Body of pancreas (tissue), 4 donors: Measurements from ENCODE around the gene SERPINI1. TPM values are rescaled to one million over a fixed set of nuclear protein-coding genes. Genes with fewer than 3 reads are reported as not detected.

Source experiments
- ATAC-seq: fragments of 150-250 bp; one replicate; pipeline ENCODE4 v1.9.1; 2016
- DNase-seq, 4 donors: peaks; one replicate each; pipeline ENCODE4 v3.0.0-alpha.2; 2019
- H3K27ac ChIP-seq, 4 donors: fragments of 200-600 bp; sonication (generic); 1 replicate in 3 of 4; 2 replicates in 1 of 4; pipeline versions ENCODE4 v1.5.1 to v1.6.1; 2016 to 2019; ENCODE audit warnings: mild to moderate bottlenecking in 1 of 4, mixed read lengths in 1 of 4, moderate library complexity in 1 of 4
- H3K27me3 ChIP-seq, 2 donors: fragments of 200-600 bp; sonication (generic); one replicate each; pipeline ENCODE4 v1.6.0; 2016; ENCODE audit warnings: mild to moderate bottlenecking in 1 of 2
- H3K36me3 ChIP-seq, 2 donors: fragments of 200-600 bp; sonication (generic); replicated peaks in 1 of 2; 2 replicates each; pipeline ENCODE4 v1.5.1; 2016; ENCODE audit warnings: low read depth in 2 of 2; ENCODE audit not compliant: insufficient read depth in 1 of 2
- H3K4me1 ChIP-seq: fragments of 200-600 bp; sonication (generic); one replicate; pipeline ENCODE4 v1.6.0; 2016
- H3K4me3 ChIP-seq, 2 donors: fragments of 200-600 bp; sonication (generic); 1 replicate in 1 of 2; 2 replicates in 1 of 2; pipeline ENCODE4 v1.5.1; 2016 to 2019
- H3K9me3 ChIP-seq, 3 donors: fragments of 200-600 bp; sonication (generic); 1 replicate in 2 of 3; 2 replicates in 1 of 3; pipeline ENCODE4 v1.5.1; 2016
- POLR2A ChIP-seq, 3 donors: fragments of 450-650 bp; IDR thresholded peaks; one replicate each; pipeline ENCODE4 v1.6.1; 2016; ENCODE audit warnings: antibody characterized with exemption in 3 of 3, mild to moderate bottlenecking in 2 of 3
- WGBS, 2 donors: methylation state at CpG; one replicate each; pipeline ENCODE4 v1.1.5; 2017; 5-methylcytosine and 5-hydroxymethylcytosine counted together
- intact Hi-C: fragments of 100-400 bp; cut with DNase I; formaldehyde crosslinking; loops from one replicate; pipeline ENCODE4 v1.15.1; 2023
- total RNA-seq, 2 donors: library from RNA; depleted of rRNA; stranded (reverse); fragments of >200 nt; gene quantifications; one replicate each; pipeline ENCODE4 v1.1.0, GENCODE V29; 2016
- TF ChIP-seq, protein P1 (sequence below), 7 experiments: fragments of 450-650 bp in 4 of 7; fragments of 200-600 bp in 3 of 7; sonication (generic) in 3 of 7; IDR thresholded peaks; one replicate each; pipeline ENCODE4 v1.5.1; 2016 to 2019; ENCODE audit warnings: antibody characterized with exemption in 7 of 7

Gene SERPINI1
- total RNA-seq, 2 donors from 2014 or later = 10.2 to 20.0 TPM

DNA sequence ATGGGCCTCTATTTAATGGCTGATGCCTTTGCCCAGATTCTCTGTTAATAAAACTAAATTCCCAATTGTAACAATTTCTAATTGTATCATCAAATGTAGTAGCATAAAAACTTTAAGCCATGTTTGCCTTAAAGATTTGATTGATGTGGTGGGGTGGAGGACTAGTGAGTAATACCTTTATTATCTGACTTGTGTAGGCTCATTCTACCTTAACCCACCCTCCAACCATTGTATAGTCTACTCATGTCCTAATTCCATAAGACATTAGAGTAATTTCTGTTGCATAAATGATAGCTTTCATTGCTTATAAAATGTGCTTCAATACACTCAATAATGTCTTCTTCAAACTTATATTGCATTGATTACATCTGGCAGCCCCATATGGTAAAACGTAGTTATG is 25.8 kb downstream of the SERPINI1 start:
- Histone ChIP-seq H3K4me1 (peaks cover 6% of the 10 kb centered on the region), H3K36me3 (no peaks in the 10 kb centered on the region), H3K4me3 (no peak overlapping the region), H3K27ac (no peak overlapping the region), H3K9me3 (no peaks in the 10 kb centered on the region), H3K27me3 (no peaks in the 10 kb centered on the region)
- DNase-seq (no peak), ATAC-seq (no peak)
- no peak for TF ChIP-seq POLR2A (IDR thresholded peaks at IDR 0.05)
- TF ChIP-seq, protein P1, sequence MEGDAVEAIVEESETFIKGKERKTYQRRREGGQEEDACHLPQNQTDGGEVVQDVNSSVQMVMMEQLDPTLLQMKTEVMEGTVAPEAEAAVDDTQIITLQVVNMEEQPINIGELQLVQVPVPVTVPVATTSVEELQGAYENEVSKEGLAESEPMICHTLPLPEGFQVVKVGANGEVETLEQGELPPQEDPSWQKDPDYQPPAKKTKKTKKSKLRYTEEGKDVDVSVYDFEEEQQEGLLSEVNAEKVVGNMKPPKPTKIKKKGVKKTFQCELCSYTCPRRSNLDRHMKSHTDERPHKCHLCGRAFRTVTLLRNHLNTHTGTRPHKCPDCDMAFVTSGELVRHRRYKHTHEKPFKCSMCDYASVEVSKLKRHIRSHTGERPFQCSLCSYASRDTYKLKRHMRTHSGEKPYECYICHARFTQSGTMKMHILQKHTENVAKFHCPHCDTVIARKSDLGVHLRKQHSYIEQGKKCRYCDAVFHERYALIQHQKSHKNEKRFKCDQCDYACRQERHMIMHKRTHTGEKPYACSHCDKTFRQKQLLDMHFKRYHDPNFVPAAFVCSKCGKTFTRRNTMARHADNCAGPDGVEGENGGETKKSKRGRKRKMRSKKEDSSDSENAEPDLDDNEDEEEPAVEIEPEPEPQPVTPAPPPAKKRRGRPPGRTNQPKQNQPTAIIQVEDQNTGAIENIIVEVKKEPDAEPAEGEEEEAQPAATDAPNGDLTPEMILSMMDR (IDR thresholded peaks at IDR 0.05) = no peak
- intact Hi-C loops = no loop called here
- 88 to 96% methylated on average over 1 of the region's 1 CpG for WGBS, 2 donors

DNA sequence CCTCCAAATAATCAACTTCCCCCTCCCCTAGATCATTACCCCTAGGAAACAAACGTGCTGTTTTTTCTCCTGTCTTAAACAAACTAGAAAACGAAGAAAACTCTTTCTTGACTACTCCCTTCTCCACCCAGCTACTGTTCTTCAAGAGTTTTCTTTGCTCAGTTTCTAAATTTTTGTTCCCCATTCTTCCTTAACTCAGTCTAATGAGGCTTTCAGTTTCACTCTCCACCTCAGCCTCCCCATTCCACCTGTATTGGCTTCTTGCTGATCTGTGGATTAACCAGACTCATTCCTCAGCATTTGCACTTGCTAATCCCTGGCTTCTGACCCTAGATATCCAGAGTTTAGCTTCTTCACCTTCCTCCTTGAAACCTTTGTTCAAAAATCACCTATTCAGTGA is 26.8 kb downstream of the SERPINI1 start:
- Histone ChIP-seq H3K4me3 (no peak overlapping the region), H3K27ac (no peak overlapping the region), H3K9me3 (no peaks in the 10 kb centered on the region), H3K4me1 (peaks cover 6% of the 10 kb centered on the region), H3K27me3 (no peaks in the 10 kb centered on the region), H3K36me3 (no peaks in the 10 kb centered on the region)
- TF ChIP-seq, protein P1 (IDR thresholded peaks at IDR 0.05) = no peak
- no peak for TF ChIP-seq POLR2A (IDR thresholded peaks at IDR 0.05)
- ATAC-seq (no peak), DNase-seq (no peak)
- intact Hi-C loops = no loop called here
- 63 to 69% methylated on average over 2 of the region's 2 CpGs for WGBS, 2 donors

DNA sequence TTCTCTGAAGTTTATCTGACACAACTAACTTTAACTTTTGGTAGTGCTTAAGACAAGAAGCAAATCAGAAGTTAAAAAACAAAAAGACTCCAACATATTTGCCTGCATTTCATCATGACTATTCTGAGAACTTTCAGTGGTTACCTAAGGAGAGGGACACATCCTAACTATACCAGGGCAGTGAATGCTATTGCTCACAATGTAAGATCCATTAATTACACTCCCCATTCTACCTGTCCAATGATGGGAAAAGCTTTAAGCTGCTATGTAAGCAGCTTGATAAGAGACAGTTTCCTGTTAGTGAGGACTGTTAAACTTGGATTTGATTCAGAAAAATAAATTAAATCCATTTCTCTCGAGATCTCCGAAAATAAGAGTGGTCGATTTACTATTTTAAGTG is 37.5 kb downstream of the SERPINI1 start:
- no peak for TF ChIP-seq POLR2A (IDR thresholded peaks at IDR 0.05)
- TF ChIP-seq, protein P1 (IDR thresholded peaks at IDR 0.05) = no peak
- peaks cover 0 to 4% (median 0%) of the 10 kb centered on the region in 3 donors for H3K9me3 ChIP-seq
- H3K27ac ChIP-seq = no peak overlapping the region
- no peak for DNase-seq
- H3K36me3 ChIP-seq = no peaks in the 10 kb centered on the region
- H3K4me3 ChIP-seq = no peak overlapping the region
- WGBS, 2 donors = 71 to 76% methylated on average over 3 of the region's 3 CpGs
- H3K27me3 ChIP-seq = no peaks in the 10 kb centered on the region
- no peak for ATAC-seq
- H3K4me1 ChIP-seq = no peaks in the 10 kb centered on the region
- intact Hi-C loops = no loop called here

DNA sequence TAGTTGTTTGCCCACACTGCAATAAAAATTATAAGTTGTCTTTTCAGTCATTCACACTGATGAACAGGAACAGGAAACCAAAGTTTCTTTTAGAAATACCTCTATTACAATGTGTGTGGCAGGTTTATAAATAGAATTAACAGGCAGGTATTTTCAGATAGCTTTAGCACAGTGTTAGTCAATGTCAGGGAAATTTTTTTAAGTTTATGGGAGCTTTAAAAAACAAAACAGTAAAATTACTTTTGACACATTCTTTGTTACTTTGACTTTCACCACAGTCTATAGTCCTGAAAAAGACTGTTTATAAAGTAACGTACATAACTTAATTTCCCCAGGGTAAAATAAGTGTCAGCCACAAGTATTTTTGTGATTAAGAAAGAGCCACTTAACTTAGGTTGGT is 38.1 kb downstream of the SERPINI1 start:
- Histone ChIP-seq H3K36me3 (no peaks in the 10 kb centered on the region), H3K9me3 (peaks cover 0 to 9% (median 0%) of the 10 kb centered on the region in 3 donors), H3K4me3 (no peak overlapping the region), H3K27ac (no peak overlapping the region), H3K27me3 (no peaks in the 10 kb centered on the region), H3K4me1 (no peaks in the 10 kb centered on the region)
- 72% methylated on average over 1 of the region's 1 CpG for WGBS, 2 donors
- DNase-seq (no peak), ATAC-seq (no peak)
- TF ChIP-seq, protein P1 (IDR thresholded peaks at IDR 0.05) = no peak
- no peak for TF ChIP-seq POLR2A (IDR thresholded peaks at IDR 0.05)
- intact Hi-C loops = no loop called here

DNA sequence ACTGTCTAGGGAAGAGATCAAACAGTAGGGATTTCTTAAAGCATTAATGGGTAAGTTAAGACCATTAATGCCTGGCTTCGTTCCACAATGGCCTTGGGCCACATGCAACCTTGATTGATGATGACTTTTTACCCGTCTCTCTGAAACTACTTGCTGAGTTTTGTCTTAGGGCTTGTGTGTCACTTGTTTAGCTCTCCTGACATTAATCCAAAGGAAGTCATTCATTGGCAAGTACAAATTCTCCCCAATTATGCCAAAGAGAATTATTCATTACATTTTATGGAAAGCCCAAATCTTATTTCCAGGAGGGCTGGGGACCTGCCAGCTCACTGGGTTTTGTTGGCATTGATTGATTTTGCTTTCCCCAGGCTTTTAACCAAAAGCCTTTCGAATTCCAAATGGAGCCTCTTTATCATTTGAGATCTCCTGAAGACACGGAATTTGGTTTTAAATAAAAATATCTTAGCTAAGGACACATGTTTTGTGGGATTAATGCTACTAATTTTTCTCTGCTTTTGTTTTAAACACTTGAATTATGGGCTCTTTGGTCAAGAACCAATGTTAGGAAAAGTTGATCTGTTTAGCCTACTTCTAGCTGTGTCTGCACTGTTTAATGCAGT is 40.7 kb downstream of the SERPINI1 start:
- Histone ChIP-seq H3K36me3 (no peaks in the 10 kb centered on the region), H3K27ac (no peak overlapping the region), H3K9me3 (peaks cover 0 to 9% (median 4%) of the 10 kb centered on the region in 3 donors), H3K27me3 (no peaks in the 10 kb centered on the region), H3K4me1 (no peaks in the 10 kb centered on the region), H3K4me3 (no peak overlapping the region)
- TF ChIP-seq, protein P1 (IDR thresholded peaks at IDR 0.05) = no peak
- no peak for TF ChIP-seq POLR2A (IDR thresholded peaks at IDR 0.05)
- 37 to 43% methylated on average over 4 of the region's 4 CpGs for WGBS, 2 donors
- no peak for DNase-seq
- ATAC-seq = no peak
- intact Hi-C loops = no loop called here
